ENCODE measurements around the gene SPINDOC.

DNA sequence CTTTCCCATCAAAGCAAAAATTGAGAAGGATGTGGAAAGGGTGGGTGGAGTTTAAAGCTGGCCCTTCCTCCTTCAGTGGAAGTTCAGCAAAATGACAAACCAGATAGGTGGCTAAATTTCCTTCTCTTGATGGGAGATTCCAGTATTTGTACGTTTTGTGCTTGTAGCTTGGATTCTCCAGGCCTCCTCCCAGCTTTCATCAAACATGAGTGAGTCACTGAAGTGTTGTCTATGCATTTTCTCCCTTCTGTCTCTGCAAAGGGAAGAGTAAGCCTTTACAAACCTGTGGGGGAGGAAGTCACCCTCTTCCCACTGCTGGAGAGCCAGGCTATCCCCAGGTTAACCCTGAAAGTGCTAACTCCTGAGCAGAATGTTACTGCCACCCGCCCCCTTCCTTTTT is 32.0 kb downstream of the SPINDOC start:
- TF ChIP-seq ISL1 (CRISPR knock-in tag; IDR thresholded peaks at IDR 0.05) (no peak), RARB (CRISPR knock-in tag; IDR thresholded peaks at IDR 0.05) (no peak), PPARA (CRISPR knock-in tag; IDR thresholded peaks at IDR 0.05; ENCODE audit: borderline replicate concordance) (no peak), ZFP3 (CRISPR knock-in tag; IDR thresholded peaks at IDR 0.05) (no peak), ARNTL (CRISPR knock-in tag; IDR thresholded peaks at IDR 0.05; ENCODE audit: borderline replicate concordance, low read depth) (no peak), ZNF565 (CRISPR knock-in tag; conservative IDR thresholded peaks at IDR 0.05; ENCODE audit: low read depth) (no peak), ZFP30 (CRISPR knock-in tag; IDR thresholded peaks at IDR 0.05) (no peak), OSR1 (CRISPR knock-in tag; IDR thresholded peaks at IDR 0.05) (no peak), ZNF70 (CRISPR knock-in tag; IDR thresholded peaks at IDR 0.05) (no peak)
- TF ChIP-seq, protein P1, sequence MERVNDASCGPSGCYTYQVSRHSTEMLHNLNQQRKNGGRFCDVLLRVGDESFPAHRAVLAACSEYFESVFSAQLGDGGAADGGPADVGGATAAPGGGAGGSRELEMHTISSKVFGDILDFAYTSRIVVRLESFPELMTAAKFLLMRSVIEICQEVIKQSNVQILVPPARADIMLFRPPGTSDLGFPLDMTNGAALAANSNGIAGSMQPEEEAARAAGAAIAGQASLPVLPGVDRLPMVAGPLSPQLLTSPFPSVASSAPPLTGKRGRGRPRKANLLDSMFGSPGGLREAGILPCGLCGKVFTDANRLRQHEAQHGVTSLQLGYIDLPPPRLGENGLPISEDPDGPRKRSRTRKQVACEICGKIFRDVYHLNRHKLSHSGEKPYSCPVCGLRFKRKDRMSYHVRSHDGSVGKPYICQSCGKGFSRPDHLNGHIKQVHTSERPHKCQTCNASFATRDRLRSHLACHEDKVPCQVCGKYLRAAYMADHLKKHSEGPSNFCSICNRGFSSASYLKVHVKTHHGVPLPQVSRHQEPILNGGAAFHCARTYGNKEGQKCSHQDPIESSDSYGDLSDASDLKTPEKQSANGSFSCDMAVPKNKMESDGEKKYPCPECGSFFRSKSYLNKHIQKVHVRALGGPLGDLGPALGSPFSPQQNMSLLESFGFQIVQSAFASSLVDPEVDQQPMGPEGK (CRISPR knock-in tag; IDR thresholded peaks at IDR 0.05; ENCODE audit: borderline replicate concordance) = no peak
